Gastroesophageal sphincter (tissue), 3 donors: ENCODE measurements around the gene NLRP12.

Experiments used
- CTCF ChIP-seq, 4 experiments: fragments of 200-600 bp in 2 of 4; fragments of 450-650 bp in 2 of 4; sonication (generic) in 1 of 4; IDR thresholded peaks; one replicate each; pipeline ENCODE4 v1.5.1; 2017 to 2019; ENCODE audit warnings: antibody characterized with exemption in 4 of 4, mild to moderate bottlenecking in 2 of 4, moderate library complexity in 2 of 4
- EP300 ChIP-seq: sonication (generic); formaldehyde crosslinking; IDR thresholded peaks from one replicate; pipeline ENCODE4 v1.6.1; 2017; ENCODE audit warnings: antibody characterized with exemption, mild to moderate bottlenecking
- POLR2A ChIP-seq, 2 donors: fragments of 450-650 bp; IDR thresholded peaks; one replicate each; pipeline ENCODE4 v1.6.1; 2017; ENCODE audit warnings: antibody characterized with exemption in 2 of 2, mild to moderate bottlenecking in 2 of 2, moderate library complexity in 1 of 2

- TF ChIP-seq EP300 = no peak
- TF ChIP-seq CTCF (IDR thresholded peaks at IDR 0.05) = no peak
- no peak for TF ChIP-seq POLR2A (IDR thresholded peaks at IDR 0.05)
These were observed at the start of gene NLRP12 for GRCh38 chr19:53824134-53824611.
